PFSK-1 (cell line): ENCODE results near the gene ZSWIM3.

Source experiments
- FOXP2 ChIP-seq: optimal IDR thresholded peaks from 2 replicates; pipeline ENCODE3; 2011; ENCODE audit warnings: borderline replicate concordance, control low read depth, inconsistent platforms; ENCODE audit not compliant: insufficient read depth; ENCODE audit errors: extremely low read length, extremely low read depth
- POLR2AphosphoS5 ChIP-seq: IDR thresholded peaks from 2 replicates; pipeline ENCODE4 v1.6.1; 2012; ENCODE audit warnings: low read depth, mild to moderate bottlenecking, control low read depth, low read length, moderate library complexity
- REST ChIP-seq, 2 experiments: IDR thresholded peaks; 2 replicates each; pipeline versions ENCODE4 v1.6.1 to v1.8.0; 2011 to 2012; ENCODE audit warnings: low read depth in 2 of 2, low read length in 2 of 2, control low read depth in 1 of 2, inconsistent platforms in 1 of 2, mild to moderate bottlenecking in 1 of 2, moderate library complexity in 1 of 2; ENCODE audit not compliant: insufficient read depth in 1 of 2
- SIN3A ChIP-seq: IDR thresholded peaks from 2 replicates; pipeline ENCODE4 v1.6.1; 2012; ENCODE audit warnings: mild to moderate bottlenecking, low read length, moderate library complexity, borderline replicate concordance; ENCODE audit not compliant: insufficient read depth
- TAF1 ChIP-seq: IDR thresholded peaks from 2 replicates; pipeline ENCODE4 v1.6.1; 2012; ENCODE audit warnings: low read length, control low read depth, borderline replicate concordance; ENCODE audit not compliant: insufficient read depth

Gene ZSWIM3

DNA sequence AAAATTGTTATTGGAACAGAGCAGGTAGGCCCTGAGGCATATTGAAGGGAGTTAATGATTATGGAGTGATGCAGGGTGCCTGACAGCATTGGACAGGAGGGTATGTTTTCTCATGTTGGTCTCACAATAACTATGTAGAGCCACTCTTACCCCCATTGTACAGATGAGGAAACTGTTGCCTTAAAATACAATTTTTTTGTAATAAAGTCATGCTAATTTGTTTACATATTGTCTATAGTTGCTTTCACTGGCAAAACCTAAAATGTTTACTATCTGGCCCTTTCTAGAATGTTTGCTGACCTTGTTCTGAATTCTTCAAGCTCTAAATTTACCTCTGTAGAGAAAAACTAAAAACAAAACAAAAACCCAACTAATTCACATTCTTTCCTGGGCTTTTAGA is 5.9 kb upstream of the ZSWIM3 start:
- TF ChIP-seq FOXP2: no peak
- no peak for TF ChIP-seq TAF1
- TF ChIP-seq POLR2AphosphoS5: no peak
- TF ChIP-seq SIN3A: no peak
- no peak for TF ChIP-seq REST (IDR thresholded peaks at IDR 0.05; ENCODE audit: insufficient read depth in 1 of 2, low read depth in 2 of 2, low read length in 2 of 2)

GRCh38 chr20:45852326-45852725 is 5.1 kb upstream of the ZSWIM3 start:
- TF ChIP-seq TAF1 (no peak), REST (IDR thresholded peaks at IDR 0.05; ENCODE audit: insufficient read depth in 1 of 2, low read depth in 2 of 2, low read length in 2 of 2) (no peak), FOXP2 (no peak), SIN3A (no peak), POLR2AphosphoS5 (no peak)

DNA sequence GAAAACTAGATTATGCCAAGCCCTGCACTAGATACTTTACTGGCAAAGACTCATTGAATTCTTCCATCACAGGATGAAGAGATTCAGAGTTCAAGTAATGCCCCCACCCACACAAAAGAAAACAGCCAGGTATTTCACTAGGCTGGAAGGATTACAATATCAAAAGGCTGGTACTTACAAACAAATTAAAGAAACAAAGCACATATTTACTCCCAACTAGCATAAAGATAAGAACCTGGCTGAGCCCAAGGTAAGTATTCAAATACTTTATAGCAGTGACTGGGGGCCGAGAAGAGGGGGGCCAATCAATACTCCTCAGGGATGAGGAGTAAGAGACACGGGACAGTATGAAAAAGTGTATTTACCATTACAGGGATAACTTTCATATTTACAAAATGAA is 3.9 kb upstream of the ZSWIM3 start:
- TF ChIP-seq FOXP2 (no peak), TAF1 (no peak), SIN3A (no peak), POLR2AphosphoS5 (no peak), REST (IDR thresholded peaks at IDR 0.05; ENCODE audit: insufficient read depth in 1 of 2, low read depth in 2 of 2, low read length in 2 of 2) (no peak)

- no peak for TF ChIP-seq POLR2AphosphoS5
These were observed 435 bp downstream of the ZSWIM3 start for GRCh38 chr20:45857882-45858216.

DNA sequence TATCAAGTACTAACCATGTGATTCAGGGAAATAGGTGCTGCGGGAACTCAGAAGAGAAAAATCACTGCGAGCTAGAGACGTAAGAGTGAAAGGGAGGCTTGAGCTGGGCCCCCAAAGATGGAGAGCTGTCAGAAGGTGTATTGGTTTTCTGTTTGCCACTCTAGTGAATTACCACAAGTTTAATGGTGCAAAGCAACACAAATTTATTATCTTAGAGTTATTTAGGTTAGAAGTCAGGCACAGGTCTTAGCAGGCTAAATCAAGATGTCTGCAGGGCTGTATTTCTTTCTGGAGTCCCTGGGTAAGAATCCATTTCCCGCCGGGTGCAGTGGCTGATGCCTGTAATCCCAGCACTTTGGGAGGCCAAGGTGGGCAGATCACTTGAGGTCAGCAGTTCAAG is 2.5 kb downstream of the ZSWIM3 start:
- no peak for TF ChIP-seq FOXP2
- no peak for TF ChIP-seq SIN3A
- TF ChIP-seq REST (IDR thresholded peaks at IDR 0.05; ENCODE audit: insufficient read depth in 1 of 2, low read depth in 2 of 2, low read length in 2 of 2): no peak
- TF ChIP-seq TAF1: no peak
- no peak for TF ChIP-seq POLR2AphosphoS5
